GM21825 (cell line): ENCODE results near the gene OLFML2A.

Experiments
- ATAC-seq: cut with Tn5 transposase; IDR thresholded peaks from one replicate; pipeline ENCODE4 v1.9.1; 2021; ENCODE audit warnings: mild to moderate bottlenecking, moderate library complexity; ENCODE audit not compliant: unreplicated experiment

The OLFML2A gene

DNA sequence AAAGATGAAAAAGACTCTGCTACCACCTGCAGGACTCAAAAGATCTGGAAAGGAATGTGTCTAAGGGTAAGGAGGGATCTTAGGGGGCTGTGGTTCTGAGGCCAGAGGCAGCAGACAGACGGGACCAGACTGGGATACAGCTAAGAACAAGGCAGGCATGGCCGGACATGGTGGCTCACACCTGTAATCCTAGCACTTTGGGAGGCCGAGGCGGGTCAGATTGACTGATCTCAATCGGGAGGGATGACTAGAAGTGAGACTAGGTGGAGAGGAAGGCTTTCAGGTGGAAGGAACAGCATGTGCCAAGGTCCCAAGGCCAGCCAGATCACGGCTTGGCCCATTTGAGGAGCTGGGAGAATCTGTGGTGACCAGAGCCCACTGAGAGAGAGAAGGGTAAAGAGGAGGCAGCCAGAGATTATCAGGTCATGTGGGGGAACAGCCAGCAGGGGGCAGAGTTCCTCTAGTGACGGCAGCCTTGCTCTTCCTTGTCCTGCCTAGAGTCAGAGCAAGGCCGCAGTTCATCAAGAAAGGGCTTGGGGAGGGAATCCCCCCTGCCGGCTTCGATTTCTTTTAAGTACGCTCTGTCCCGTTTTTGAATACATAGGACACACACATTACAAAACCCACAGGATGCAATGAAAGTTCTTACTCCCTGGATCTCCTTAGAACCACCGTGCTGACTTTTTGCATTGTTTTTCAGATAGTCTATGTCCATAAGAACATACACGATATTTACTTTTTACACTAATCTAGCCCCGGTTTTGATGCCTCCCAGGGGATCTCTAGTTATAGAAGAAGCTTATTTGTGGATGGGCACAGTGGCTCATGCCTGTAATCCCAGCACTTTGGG is 2.6 kb upstream of the OLFML2A start:
- ATAC-seq = peak; percentile 27

DNA sequence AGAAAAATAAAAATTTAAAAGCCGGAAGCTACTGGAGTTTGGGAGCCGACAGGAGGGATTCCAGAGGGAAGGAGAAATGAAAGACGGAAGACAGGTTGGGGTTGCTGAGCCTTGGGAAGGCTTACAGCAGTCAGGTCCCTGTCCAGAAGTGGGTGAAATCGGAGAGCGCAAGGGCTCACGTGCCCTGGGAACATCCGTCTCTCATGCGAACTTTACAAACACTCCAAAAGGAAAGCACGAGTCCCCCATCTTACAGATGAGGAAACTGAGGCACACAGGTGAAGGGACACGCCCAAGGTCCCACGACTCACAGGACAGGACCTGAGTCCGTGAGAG is 347 bp upstream of the OLFML2A start:
- ATAC-seq = no peak

- no peak for ATAC-seq
Observed at GRCh38 chr9:124778575-124779367, 1.8 kb downstream of the OLFML2A start.

DNA sequence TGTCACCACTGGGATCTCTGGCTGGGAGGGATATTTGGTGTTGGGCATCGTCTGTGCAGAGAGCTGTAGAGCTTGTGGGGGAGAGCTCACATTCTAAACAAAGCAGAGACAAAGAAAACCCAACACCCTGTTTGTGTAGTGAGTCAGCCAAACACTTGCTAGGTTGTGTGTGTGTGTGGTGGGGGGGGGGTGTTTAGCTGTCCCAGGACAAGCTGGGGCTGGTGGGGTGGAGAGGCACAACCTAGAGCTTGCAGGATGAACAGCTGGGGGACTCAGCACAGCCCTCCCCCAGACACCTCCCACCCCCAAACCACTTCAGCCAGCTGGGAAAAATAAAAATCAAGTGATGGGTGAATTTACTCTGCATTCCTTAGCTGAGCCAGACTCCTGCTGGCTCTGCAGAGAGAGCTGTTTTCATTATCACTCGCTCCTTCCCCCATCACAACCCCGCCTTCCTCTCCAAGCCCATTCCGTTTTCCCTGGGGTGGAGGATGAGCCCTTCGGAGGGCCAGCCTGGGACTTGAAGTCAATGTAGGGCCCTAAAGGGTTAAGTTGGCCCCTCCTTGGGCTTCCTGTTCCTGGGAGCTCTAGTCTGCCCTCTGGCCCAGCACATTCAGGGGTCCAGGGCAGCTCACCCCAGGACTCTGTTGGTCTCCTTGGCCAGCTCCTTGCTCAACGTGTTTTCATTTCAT is 2.6 kb downstream of the OLFML2A start:
- no peak for ATAC-seq

- no peak for ATAC-seq
Observed at GRCh38 chr9:124780060-124780756, 3.3 kb downstream of the OLFML2A start.

- no peak for ATAC-seq
Observed at GRCh38 chr9:124780757-124781151, 3.8 kb downstream of the OLFML2A start.

DNA sequence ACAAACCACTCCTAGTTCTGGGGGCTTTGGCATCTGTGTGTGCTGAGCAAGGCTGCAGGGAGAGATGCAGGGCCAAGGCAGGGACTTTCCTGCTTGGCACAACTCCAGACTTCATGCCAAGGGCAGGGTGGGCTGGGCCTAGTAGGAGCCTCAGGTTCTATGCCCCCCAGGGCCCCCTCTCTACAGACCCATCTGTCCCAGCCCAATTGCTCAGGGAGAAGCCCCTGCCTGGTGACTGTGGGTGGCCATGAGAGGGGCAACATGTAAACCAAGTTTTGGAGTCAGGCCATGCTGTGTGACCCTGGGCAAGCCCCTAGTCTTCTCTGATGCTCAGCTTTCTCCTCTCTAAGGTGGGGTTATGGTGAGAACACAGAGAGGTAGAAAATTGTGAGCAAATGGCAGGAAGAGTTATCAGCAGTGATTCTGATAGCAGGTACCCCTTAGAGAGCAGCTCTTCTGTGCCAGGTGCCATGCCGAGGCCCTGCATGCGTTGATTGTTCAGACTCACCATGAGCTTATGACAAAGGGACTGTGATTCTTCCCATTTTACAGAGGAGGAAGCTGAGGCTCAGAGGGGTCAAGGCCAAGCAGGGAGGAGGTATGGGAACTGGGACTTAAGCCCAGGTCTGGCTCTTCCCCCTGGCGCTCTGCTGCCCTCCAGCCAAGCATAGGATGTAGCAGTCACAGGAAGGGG is 5.2 kb downstream of the OLFML2A start:
- ATAC-seq = no peak

DNA sequence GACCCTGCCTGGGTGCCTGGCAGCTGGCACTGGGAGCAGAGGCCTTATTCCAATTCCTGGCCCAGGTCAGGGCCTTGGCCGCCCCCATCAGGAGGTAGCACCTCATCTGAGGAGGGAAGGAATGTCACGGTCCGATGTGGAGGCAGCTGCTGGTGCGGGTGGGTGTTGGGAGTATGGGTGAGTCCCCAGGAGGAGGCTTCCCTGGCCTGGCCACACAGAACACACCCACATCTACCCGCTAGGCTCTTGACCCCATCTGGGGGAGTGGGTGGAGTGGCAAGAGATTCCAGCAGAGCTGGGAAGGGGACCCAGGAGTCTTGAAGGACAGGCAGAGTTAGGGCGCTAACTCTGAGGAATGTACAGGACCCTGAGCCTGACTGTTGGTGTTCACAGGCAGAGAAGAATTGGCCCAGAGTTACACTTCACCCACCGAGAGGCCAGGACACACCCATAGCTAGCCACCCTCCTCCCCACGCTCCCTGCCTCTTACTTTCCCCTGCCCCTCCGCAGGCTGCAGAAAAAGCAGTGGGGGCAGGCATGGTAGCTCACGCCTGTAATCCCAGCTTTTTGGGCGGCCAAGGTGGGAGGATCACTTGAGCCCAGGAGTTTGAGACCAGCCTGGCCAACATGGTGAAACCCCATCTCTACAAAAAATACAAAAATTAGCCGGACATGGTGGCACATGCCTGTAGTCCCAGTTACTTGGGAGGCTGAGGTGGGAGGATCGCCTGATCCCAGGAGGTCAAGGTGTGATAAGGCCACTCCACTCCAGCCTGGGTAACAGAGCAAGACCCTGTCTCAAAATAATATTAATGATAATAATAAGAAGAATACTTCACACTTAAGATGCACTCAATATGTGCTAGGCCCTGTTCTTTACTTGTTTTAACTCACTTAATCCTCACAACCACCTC is 6.0 kb downstream of the OLFML2A start:
- no peak for ATAC-seq

- no peak for ATAC-seq
Observed at GRCh38 chr9:124783830-124784229, 6.9 kb downstream of the OLFML2A start.

DNA sequence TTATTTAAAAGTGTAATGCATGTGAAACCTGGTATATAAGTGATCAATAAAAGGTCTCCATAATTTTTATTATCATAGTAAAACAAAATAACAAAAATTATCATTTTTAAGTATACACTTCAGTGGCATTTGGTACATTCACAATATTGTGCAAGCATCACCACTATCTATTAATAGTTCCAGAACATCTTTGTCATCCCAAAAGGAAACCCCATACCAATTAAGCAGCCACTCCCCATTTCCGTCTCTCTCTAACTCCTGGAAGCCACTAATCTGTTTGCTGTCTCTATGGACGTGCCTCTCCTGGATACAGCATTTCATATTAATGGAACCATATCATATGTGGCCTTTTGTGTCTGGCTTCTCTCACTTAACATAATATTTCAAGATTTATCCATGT is 7.6 kb downstream of the OLFML2A start:
- no peak for ATAC-seq

GRCh38 chr9:124786881-124787573 is 10.1 kb downstream of the OLFML2A start:
- ATAC-seq = no peak

- no peak for ATAC-seq
Observed at GRCh38 chr9:124788542-124789217, 11.7 kb downstream of the OLFML2A start.

- no peak for ATAC-seq
Observed at GRCh38 chr9:124789531-124789930, 12.6 kb downstream of the OLFML2A start.

DNA sequence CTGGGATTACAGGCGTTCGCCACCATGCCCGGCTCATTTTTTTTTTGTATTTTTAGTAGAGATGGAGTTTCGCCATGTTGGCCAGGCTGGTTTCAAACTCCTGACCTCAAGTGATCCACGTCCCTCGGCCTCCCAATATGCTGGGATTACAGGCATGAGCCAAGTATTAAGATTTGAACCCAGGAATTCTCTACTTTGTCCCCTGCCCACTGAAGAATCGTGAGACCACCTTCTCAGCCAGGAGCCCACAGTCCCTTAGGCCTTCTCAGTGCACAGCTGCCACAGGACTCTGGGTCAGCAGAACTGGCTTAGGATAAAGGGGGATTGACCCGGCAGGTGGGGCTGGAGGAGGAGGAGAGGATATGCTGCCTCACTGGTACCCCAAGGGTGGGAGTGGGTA is 13.4 kb downstream of the OLFML2A start:
- no peak for ATAC-seq

DNA sequence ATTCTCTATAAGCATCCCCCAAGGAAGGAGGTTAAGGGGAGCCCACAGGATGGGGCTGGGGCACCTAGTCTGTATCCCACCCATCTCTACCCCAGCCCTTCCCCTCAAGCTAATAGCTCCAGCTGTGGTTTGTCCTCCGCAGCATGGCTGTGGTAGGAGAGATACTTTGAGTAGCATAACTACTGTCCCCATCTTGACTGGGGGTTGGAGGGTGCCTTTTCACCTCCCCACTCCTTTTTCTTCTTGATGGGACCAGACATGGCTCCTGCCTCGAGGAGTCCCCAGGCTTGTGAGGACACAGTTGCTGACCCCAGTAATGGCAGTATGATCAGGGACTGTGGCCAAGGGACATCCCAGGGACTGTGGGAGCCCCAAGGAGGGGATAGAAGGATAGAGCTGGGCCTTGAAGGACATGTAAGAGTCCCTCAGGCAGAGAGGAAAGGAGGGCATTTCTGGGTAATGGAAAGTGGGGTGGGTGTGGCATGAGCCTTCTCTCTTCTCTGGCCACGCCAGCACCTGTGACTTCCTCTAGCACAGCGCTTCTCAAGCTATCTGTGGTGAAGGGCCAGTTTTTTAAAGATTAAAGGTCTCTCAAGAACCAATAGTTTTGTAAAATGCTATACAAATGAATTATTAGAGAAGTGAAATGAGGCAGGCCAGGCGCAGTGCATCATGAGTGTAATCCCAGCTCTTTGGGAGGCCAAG is 14.0 kb downstream of the OLFML2A start:
- no peak for ATAC-seq

GRCh38 chr9:124792257-124793014 is 15.5 kb downstream of the OLFML2A start:
- no peak for ATAC-seq

DNA sequence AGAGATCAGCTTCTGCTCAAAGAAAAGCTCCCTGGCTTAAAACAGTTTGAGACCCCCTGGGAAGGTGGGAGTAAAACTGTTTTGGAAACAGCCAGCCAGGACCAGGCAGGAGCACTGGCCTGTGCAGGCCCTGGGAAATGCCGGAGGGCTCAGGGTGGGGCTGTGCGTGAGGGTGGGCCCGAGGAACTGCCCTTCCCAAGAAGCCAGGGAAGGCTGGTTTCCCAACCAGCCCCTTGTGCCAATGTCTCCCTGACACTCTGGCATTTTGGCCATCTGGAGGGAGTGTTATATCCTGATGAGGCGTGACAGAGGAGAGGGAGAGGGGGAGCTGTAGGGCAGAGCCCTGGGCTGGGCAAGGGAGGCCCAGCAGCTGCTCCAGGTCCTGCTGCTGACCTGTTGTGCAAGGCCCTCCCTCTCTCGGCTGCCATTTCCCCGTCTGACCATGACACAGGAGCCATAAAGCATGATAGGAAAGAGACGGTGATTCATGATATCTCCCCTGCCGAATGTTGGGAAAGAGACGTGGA is 16.1 kb downstream of the OLFML2A start:
- ATAC-seq = no peak
